Suppressor macrophage (primary cell): ENCODE data around the gene FOXRED1.
"Not testable (repeated sequence)": the region's sequence is repeated elsewhere in the genome, so short reads cannot be mapped to it uniquely, and the experiment has no call there.

Experiments used
- DNase-seq, 4 experiments: peaks; one replicate each; pipeline ENCODE4 v3.0.0-alpha.2; 2020 to 2022
- total RNA-seq, 17 experiments: gene quantifications; one replicate each; lab custom pipeline; 2026; ENCODE audit warnings: mixed read lengths in 6 of 17, inconsistent platforms in 3 of 17; lab: John Stamatoyannopoulos, UW

FOXRED1 gene
- total RNA-seq = 10.3 to 38.5 (median 23.0) reads per million in 17 experiments

DNA sequence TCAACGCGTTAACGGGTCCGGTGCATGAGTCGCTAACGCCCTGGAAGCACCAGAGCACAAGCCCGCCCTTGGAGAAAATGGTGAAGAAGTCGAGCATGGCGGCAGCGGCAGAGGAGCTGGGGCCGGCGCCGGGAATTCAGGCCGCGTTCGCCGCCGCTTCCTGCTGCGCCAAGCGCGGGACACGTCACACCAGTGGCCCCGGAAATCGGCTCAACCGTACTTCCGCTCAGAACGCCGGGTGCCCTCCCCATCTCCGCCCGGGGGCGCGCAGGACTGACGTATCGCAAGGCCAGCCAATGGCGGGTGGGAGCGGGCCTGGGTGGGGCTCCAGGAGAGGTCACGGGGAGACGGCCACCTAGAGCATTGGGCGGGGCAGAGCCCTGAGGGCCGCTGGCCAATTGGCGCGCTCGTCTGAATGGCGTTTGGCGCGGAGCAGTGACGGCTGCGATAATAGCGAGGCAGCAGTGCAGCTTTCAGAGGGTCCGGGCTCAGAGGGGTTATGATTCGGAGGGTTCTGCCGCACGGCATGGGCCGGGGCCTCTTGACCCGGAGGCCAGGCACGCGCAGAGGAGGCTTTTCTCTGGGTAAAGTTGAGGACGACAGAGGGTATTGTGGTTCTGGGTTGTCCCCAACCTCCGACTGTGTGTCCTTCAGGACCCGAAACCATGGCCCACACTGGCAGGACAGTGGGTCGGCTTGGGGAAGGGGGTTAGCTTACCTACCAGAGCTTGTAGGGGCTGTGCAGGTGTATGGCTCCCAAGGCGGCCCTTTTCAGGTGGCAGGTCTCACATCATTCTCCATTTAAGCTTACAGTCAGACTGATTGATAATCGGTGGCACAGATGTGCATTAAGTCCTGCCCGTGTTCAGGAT lies at the start of gene FOXRED1, which contains the start of gene SRPRA:
FOXRED1 (plus strand) TSS at position 447 of the 872 bp plus-strand sequence; CDS start at position 500, 53 bp downstream.
SRPRA (minus strand) TSS at position 188 of the 872 bp plus-strand sequence; CDS start at position 97, 91 bp downstream.
- peak; percentile 99 to 100 (median 100) for DNase-seq

DNA sequence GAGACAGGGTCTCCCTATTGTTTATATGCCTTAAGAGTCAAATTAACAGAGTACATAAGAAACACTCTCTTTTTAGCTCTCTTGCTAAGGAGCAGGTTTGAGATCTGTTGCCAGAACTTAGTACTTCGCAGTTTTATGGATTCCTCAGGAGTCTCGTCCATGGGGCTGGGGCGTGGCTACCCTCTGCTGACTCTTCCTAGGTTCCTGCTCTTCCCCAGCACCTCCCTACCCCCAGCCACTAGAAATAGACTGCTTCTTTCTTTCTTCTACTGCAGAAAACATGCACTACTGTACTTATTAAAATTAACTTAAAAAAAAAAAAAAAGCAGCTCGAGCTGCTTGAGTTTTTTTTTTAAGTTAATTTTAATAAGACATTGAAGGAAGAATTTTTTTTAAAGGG lies 49.4 kb upstream of the FOXRED1 start:
- peak in 2 of 4 experiments; percentile 9 for DNase-seq

DNA sequence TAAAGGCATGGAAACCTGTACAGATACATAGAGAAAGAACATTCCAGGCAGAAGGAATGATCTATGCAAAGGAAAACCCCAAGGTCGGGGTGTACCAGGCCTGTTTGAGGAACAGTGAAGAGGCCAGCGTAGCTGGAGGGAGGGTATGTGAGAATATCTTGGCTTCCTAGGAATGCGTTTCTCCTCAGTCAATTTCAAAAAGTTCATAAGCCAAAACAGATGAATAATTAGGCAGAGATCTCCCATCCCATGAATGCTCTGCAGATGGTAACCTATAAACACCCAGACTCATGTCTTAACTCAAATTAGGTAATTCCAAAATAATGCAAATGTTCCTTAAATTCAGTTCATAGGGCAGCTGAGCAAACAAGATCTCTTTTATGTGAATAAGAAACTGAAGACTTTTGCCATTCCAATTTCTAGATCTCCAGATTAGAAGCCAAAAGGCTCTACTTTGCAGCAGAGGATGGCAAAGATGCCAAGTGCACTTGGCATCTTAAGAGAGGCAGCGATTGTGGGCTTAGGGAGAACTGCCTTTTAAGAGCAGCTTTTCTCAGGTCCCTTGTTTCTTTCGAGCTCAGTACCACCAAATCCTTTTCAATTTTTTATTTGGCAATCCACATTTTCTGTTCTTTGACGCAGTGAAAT lies 44.2 kb upstream of the FOXRED1 start:
- no peak for DNase-seq

DNA sequence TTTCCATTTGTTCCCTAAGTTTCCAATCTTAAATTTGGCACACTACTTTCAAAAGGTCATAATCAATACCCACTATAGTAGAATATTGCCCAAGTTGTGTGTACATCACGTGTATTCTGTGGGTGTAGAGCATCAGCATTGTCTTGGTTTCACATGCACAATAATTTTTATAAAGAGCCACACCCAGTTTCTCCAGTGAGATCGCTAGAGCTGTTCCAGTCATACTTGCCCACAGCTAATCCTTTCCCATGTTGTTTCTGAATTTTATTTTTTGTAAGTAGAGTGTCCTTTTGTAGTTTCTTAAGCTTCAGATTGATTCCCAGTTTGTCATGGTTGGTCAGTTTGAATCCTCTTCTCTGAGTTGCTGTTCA lies 43.7 kb upstream of the FOXRED1 start:
- no peak for DNase-seq

DNA sequence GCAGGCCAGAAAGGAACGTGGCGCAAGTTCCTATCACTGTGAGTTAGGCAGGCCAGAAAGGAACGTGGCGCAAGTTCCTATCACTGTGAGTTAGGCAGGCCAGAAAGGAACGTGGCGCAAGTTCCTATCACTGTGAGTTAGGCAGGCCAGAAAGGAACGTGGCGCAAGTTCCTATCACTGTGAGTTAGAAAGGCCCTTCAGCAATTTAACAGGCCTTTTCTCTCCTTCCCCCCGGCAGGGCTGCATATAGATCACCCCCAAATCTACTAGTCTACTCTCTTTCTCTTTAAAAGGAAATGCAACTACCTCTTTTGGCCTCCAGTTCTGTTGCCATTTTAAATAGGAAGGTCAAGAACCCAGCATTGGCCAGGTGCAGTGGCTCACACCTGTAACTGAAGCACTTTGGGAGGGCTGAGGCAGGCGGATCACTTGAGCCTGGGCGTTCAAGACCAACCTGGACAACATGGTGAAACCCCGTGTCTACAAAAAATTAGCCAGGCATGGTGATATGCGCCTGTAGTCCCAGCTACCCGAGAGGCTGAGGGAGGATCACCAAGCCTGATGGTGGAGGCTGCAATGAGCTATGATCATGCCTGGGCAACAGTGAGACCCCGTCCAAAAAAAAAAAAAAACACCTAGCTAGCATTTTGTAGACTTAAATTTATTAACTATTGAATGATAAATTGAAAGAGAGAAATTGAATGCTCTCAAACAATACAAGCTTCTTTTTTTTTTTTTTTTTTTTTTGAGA lies 42.4 kb upstream of the FOXRED1 start:
- DNase-seq = no peak

DNA sequence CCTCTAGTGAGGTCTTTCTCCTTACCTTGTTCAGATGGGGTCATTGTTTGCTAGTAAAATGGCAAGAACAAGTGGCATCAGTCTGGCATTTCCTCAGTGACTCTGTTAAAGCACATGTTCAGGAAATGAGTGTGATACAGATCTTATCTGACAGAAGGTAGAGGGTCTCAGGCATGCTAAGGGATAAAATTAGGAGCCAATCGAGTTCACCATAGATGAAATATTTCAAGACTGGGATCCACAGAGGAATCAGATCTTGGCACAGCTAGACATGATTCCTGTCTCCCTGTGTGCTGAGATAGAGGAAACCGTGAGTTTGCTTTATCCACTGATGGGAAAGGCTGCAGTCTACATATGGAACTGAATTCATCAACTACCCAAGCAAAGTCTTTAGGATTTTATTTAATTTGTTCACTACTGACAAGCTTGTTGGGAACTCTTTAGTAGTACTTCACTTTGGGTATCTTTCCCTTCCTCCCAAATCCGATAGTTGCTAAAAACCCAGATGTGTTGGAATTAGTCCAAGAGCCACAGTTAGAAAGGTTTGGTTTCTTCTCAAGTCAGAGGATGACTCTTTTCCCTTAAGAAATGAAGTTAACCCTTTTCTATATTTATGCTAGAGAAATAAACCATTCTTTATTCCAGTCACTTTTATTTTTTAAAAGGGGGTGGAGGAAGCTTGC lies 39.0 kb upstream of the FOXRED1 start:
- no peak for DNase-seq

DNA sequence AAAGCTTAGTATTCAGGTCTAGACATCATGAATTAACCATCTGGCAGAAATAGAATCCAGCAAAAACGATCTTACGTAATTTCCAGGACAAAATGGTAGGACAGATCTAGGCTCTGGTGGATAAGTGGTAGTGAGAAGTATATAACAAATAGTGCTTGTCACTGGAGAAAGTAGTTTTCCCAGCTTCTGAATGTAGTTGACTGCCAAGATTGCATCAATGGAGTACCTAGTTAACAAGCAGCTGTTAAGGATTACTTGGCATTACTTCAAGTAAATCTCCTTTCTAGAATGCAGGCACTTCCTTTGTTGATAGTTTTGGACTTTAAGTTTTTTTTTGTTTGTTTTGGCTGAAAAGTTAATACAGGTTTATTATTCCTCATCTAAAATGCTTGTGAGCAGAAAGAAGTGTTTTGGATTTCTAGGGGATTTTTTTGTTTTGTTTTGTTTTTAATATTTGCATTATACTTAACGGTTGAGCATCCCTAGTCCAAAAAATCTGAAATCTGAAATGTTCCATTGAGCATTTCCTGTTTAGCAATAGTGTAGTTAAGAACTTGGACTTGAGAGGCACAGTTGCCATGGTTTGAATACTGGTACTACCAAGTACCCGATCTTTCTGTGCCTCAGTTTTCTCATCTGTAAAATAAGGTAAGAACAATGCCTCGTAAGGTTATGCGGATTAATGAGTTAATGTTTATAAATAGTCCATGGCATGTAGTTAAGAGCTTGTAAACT lies 37.1 kb upstream of the FOXRED1 start:
- no peak for DNase-seq

DNA sequence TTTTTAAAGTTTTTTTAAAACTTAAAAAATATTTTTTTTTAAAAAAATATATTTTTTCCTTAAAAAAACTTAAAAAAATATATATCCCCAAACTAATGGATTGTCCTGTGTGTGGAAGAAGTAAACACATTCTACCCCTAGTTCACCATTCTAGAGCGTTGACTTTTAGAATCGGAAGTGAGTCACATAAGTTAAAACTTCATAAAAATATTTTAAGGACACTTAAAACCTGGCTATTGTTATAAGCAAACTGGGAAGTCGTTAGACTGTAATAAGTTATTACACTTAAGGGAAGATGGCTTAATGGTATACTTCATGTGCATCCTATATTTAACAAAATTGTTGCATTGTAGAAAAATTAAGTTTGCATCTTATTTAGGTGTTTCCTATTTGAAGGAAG lies 36.3 kb upstream of the FOXRED1 start:
- DNase-seq = no peak

DNA sequence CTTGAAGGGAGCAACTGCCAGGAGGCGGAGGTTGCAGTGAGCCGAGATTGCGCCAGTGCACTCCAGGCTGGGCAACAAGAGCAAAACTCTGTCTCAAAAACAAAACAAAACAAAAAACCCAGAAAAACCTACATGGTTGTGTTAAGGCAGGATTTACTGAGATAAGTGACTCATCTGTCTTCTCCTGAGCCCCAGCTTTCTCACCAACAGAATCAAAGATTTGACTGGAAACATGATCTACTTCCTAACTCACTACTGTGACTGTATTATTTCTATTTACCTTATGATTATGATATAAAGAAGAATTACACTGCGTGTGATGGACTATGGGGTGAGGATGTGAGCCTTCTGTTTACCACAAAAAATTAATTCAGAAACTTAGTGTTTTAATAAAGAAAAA lies 35.6 kb upstream of the FOXRED1 start:
- DNase-seq = no peak

DNA sequence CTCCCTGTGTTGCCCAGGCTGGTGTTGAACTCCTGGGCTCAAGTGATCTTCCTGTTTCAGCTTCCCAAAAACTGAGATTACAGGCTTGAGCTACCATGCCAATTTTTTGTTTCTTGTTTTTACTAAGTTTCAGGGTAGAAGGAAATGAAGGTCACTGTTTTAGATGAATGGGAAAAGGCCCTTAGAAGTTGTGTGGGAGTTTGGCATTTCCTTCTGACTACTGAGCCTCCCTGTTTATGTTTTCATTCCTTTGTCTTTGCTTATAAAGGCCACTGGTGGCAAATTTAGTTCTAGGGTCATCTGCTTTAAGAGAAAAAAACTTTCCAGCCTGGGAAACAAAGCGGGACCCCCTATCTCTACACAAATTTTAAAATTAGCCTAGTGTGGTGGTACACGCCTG lies 22.3 kb upstream of the FOXRED1 start:
- DNase-seq = peak in 1 of 4 experiments; percentile 25

DNA sequence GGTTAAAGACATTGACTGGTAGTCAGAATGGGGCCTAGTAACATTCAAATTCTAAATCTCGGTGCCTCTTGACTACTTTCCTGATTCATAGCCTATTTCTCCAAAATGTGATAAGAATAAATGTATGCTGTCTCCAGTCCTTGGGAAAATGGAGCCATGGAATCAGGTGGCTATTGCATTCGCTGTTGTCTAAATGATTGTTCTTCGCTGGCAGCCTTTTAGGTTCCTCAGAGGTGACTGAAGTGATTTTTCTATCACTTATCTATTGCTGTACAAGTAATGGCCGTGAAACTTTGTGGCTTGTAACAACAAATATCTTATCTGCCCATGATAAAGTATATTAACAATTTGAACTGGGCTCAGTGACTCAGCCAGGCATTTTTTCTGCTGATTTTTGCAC lies 15.7 kb upstream of the FOXRED1 start:
- DNase-seq = no peak

DNA sequence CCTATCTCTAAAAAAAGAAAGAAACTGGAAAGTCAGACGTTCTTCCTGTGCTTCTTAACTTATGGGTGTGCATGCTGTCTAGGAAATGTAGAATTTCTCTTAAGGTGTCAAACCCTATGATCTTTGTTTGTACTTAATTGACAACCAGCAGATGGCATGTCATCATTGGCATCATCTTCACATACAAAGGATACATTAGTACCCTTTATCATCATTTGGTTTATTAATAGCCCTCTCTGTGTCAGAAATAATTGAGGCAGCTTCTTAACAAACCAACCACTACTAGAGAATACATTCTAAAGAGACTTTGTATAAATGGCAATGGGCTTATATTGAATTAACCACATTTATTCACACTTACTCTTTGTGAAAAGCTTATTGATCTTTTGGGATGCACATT lies 14.1 kb upstream of the FOXRED1 start:
- no peak for DNase-seq

DNA sequence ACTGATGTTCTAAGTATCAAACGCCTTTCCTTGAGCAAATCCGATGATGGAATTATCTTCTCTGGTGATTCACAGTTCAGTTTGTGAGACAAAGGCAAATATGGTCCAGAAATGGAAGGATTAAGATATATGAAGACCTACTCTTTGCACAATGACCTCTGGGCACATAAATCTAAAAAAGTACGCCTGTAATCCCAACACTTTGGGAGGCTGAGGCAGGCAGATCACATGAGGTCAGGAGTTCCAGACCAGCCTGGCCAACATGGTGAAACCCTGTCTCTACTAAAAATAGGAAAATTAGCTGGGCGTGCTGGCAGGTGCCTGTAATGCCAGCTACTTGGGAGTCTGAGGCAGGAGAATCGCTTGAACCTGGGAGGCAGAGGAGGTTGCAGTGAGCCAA lies 13.4 kb upstream of the FOXRED1 start:
- not testable (repeated sequence) for DNase-seq

DNA sequence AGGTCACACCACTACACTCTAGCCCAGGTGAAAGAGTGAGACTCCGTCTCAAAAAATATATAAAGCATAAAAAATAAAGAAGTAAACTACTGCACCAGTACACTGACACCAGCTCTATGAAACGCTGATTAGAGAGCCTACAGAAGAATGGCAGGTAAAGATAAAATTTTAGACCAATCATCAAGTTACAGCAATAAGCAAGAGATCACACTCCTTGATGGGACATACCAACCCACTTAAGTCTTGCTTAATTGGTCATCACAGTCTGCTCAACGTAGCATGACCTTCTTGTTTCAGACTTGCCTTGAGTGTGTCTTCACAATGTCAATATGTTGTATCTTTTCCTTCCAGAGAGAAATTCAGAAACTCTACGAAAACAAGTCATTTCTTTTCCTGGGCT lies 12.7 kb upstream of the FOXRED1 start:
- no peak for DNase-seq

DNA sequence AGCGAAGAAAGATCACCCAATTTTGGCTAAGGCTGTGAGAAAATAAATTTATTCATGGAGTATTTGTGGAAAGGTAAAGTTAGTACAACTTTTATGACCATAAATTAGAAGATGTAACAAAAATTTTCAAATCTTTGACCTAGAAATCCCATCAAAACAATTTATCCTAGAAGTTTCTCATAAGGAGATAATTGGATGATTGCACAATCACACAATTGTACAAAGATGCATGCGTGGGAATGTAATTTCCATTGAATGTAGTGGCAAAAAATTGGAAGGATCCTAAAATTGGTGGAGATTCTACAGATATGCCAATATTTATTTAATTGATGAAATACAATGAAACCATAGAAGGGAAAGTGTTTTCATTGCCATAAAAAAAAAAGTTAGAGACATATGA lies 11.8 kb upstream of the FOXRED1 start:
- DNase-seq = no peak

DNA sequence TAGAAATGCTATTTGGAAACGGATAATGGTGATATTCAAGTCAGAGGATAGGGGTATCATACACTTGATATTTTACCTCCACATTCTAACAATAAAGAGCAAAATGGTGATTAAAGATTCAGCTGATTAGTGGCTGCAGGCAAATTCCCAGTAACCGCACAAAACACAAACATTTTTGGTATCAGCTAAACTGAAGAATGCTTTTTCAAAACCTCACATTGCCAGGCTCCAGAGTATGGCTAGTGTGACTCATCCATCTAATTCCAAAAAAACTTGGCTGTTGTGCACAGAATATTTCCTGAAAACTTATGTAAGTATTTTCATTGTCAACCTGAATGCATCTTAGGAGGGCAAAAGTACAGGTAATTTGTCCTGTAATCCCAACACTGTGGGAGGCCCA lies 11.2 kb upstream of the FOXRED1 start:
- DNase-seq = no peak

DNA sequence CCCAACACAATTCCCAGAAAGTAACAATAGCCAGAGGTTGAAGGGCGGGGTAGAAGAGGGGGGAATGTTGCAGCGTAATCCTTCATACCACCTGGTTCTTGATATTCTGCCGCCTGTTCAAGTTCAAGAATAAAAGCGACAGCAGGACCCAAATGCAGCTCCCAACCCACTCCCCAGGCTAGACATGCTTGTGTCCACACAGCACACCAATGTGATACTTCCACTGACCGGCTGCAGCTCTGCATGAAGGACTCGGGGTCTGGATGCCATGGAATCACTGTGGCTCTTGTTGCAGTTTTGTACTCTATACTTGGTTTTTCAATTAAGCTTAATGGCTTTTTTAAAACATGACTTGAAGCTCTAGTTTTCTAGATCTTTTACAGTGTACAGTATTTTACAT lies 6.7 kb upstream of the FOXRED1 start:
- DNase-seq = no peak

DNA sequence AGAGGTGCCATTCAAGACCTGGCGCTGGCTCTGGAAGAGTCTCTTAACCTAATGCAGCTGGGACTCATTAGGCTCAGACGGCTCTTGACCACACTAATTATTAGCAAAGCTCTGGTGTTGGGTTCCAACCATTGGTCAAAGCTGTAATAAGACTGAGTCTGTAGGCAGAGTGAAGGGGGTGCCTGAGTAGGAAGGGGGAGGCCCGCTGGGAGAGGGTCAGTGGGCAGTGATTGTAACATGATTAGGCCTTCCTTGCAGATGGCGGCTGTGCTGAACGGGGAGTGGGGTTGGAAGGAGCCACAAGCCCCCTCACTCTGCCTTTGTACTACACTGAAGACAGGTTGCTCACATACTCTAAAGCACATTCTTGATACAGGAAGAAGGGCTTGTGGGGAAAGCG lies 5.5 kb upstream of the FOXRED1 start:
- no peak for DNase-seq

DNA sequence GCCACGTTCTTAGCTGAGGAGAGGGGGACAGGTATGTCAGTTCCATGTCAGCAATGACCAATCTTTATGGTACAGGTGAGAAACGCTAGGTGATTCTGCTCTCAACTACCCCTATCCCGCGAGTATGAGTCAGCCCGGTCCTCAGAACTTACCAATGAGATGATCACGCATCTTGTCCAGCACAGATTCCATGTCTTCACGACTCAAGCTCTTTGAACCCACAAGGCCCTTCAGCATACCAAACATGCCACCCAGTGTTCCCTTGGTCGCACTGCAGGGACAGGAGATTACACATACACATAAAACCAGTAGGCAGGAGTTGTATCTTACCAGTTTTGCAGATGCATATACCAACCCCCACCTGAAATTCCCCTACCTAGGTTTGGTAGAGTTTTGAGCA lies 3.1 kb upstream of the FOXRED1 start:
- DNase-seq = peak in 1 of 4 experiments; percentile 20

DNA sequence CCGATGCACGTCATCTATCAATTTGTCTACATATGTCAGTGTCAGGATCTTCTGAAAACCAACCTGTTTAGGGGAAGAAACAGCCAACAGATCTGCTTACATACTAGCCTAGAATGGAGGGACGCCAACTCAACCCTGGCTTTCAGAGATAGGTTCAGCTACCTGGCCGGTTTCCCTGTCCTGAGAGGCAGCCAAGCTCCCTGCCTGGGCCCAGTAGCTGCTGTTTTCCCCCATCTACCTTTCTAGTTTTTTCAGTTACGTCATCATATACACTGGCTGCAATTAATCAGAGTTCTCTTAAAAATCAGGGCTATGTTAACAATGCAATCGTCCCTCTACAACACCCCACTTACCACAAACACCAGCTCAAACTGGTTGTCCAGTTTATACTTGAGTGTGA lies 1.3 kb upstream of the FOXRED1 start:
- DNase-seq = no peak

DNA sequence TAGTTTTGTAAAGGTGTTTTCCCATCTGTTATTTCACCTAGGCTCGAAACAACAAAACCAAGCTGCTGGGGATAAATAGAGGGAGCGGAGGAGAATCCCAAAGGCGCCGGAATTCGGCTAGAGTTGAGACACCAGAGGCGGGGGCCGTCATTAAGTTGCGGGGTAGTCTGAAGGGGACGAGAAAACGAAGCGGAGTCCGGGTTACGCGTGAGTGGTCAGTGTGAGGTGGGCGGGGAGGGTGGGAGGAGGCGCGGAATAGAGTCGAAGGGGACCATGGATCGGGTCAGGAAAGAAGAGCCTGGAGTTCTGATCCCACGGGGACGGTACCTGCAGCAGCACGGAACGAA lies 620 bp upstream of the FOXRED1 start:
- peak in 1 of 4 experiments; percentile 11 for DNase-seq

DNA sequence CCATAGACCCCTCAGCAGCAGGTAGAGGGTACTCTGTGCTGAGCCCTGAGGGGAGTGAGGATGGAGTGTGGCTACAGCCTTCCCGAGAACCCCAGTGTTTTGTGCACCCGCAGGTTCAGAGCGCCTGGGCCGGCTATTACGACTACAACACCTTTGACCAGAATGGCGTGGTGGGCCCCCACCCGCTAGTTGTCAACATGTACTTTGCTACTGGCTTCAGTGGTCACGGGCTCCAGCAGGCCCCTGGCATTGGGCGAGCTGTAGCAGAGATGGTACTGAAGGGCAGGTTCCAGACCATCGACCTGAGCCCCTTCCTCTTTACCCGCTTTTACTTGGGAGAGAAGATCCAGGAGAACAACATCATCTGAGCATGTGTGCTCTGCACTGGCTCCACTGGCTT lies 8.4 kb downstream of the FOXRED1 start:
- DNase-seq = no peak
